GM21786 (cell line): ENCODE measurements around the gene DPH6.
"Not testable (repeated sequence)": the region's sequence is repeated elsewhere in the genome, so short reads cannot be mapped to it uniquely, and the experiment has no call there.

Source experiments
- ATAC-seq: cut with Tn5 transposase; IDR thresholded peaks from one replicate; pipeline ENCODE4 v1.9.1; 2021; ENCODE audit not compliant: unreplicated experiment

The DPH6 gene

GRCh38 chr15:35441279-35441678 is 104.7 kb downstream of the DPH6 start:
- not testable (repeated sequence) for ATAC-seq

- ATAC-seq = no peak
Measured at GRCh38 chr15:35440265-35440664, 105.7 kb downstream of the DPH6 start.

- ATAC-seq = no peak
Measured at GRCh38 chr15:35439291-35439690, 106.7 kb downstream of the DPH6 start.

- no peak for ATAC-seq
Measured at GRCh38 chr15:35437157-35437556, 108.8 kb downstream of the DPH6 start.

GRCh38 chr15:35436422-35436821 is 109.5 kb downstream of the DPH6 start:
- ATAC-seq = no peak

GRCh38 chr15:35431281-35431680 is 114.7 kb downstream of the DPH6 start:
- no peak for ATAC-seq

GRCh38 chr15:35430301-35430700 is 115.7 kb downstream of the DPH6 start:
- no peak for ATAC-seq

- ATAC-seq = no peak
Measured at GRCh38 chr15:35427496-35427895, 118.5 kb downstream of the DPH6 start.

- no peak for ATAC-seq
Measured at GRCh38 chr15:35427091-35427490, 118.9 kb downstream of the DPH6 start.

- ATAC-seq = no peak
Measured at GRCh38 chr15:35410775-35411174, 135.2 kb downstream of the DPH6 start.

GRCh38 chr15:35399901-35400300 is 146.1 kb downstream of the DPH6 start:
- no peak for ATAC-seq

- ATAC-seq = no peak
Measured at GRCh38 chr15:35397027-35397426, 148.9 kb downstream of the DPH6 start.

- no peak for ATAC-seq
Measured at GRCh38 chr15:35394416-35394815, 151.5 kb downstream of the DPH6 start.

GRCh38 chr15:35393398-35393797 is 152.6 kb downstream of the DPH6 start:
- ATAC-seq = no peak

GRCh38 chr15:35391408-35391984 is 154.5 kb downstream of the DPH6 start:
- ATAC-seq = not testable (repeated sequence)

GRCh38 chr15:35383506-35383905 is 162.5 kb downstream of the DPH6 start:
- ATAC-seq = no peak

GRCh38 chr15:35381328-35381727 is 164.6 kb downstream of the DPH6 start:
- ATAC-seq = no peak

- no peak for ATAC-seq
Measured at GRCh38 chr15:35379972-35380371, 166.0 kb downstream of the DPH6 start.

GRCh38 chr15:35378454-35378853 is 167.5 kb downstream of the DPH6 start:
- not testable (repeated sequence) for ATAC-seq

GRCh38 chr15:35376707-35377106 is 169.3 kb downstream of the DPH6 start:
- ATAC-seq = no peak

GRCh38 chr15:35374661-35375060 is 171.3 kb downstream of the DPH6 start:
- ATAC-seq = no peak

GRCh38 chr15:35362195-35362829 is 183.7 kb downstream of the DPH6 start:
- ATAC-seq = no peak

GRCh38 chr15:35358824-35359223 is 187.1 kb downstream of the DPH6 start:
- no peak for ATAC-seq
